Suprapubic skin (tissue), 4 donors: ENCODE data around the gene MAML2. TPM values are rescaled to one million over a fixed set of nuclear protein-coding genes. Genes with fewer than 3 reads are reported as not detected.

Experiments
- DNase-seq, 2 donors: peaks; one replicate each; pipeline ENCODE4 v3.0.0-alpha.2; 2019; ENCODE audit warnings: low spot score in 2 of 2
- H3K27ac ChIP-seq: fragments of 200-600 bp; sonication (generic); one replicate; pipeline ENCODE4 v1.5.1; 2019
- H3K27me3 ChIP-seq: fragments of 200-600 bp; sonication (generic); one replicate; pipeline ENCODE4 v1.5.1; 2019
- H3K36me3 ChIP-seq: fragments of 200-600 bp; sonication (generic); one replicate; pipeline ENCODE4 v1.5.1; 2019
- H3K4me1 ChIP-seq: fragments of 200-600 bp; sonication (generic); one replicate; pipeline ENCODE4 v1.5.1; 2019
- H3K4me3 ChIP-seq: fragments of 200-600 bp; sonication (generic); one replicate; pipeline ENCODE4 v1.5.1; 2019; ENCODE audit warnings: mild to moderate bottlenecking
- H3K9me3 ChIP-seq: fragments of 200-600 bp; sonication (generic); one replicate; pipeline ENCODE4 v1.5.1; 2019
- EP300 ChIP-seq: sonication (generic); formaldehyde crosslinking; IDR thresholded peaks from one replicate; pipeline ENCODE4 v1.6.1; 2017; ENCODE audit warnings: antibody characterized with exemption
- POLR2A ChIP-seq, 2 donors: fragments of 450-650 bp; IDR thresholded peaks; one replicate each; pipeline ENCODE4 v1.6.1; 2017; ENCODE audit warnings: antibody characterized with exemption in 2 of 2, mild to moderate bottlenecking in 2 of 2, moderate library complexity in 2 of 2
- POLR2AphosphoS5 ChIP-seq, 3 donors: sonication (generic); formaldehyde crosslinking; IDR thresholded peaks; one replicate each; pipeline ENCODE4 v1.6.1; 2017; ENCODE audit warnings: antibody characterized with exemption in 3 of 3
- WGBS: methylation state at CpG from one replicate; pipeline ENCODE4 v1.1.5; 2018; 5-methylcytosine and 5-hydroxymethylcytosine counted together
- total RNA-seq, 4 donors: library from RNA; depleted of rRNA; stranded (reverse); fragments of >200 nt; gene quantifications; one replicate each; pipeline ENCODE4 v1.1.0, GENCODE V29; 2016
- TF ChIP-seq, protein P1 (sequence below), 2 donors: fragments of 200-600 bp in 1 of 2; fragments of 450-650 bp in 1 of 2; sonication (generic) in 1 of 2; IDR thresholded peaks; one replicate each; pipeline ENCODE4 v1.5.1; 2016 to 2019; ENCODE audit warnings: antibody characterized with exemption in 2 of 2, mild to moderate bottlenecking in 1 of 2, moderate library complexity in 1 of 2

Gene MAML2
- total RNA-seq, 4 donors from 2014 or later = 24.9 to 44.4 (median 30.9) TPM

DNA sequence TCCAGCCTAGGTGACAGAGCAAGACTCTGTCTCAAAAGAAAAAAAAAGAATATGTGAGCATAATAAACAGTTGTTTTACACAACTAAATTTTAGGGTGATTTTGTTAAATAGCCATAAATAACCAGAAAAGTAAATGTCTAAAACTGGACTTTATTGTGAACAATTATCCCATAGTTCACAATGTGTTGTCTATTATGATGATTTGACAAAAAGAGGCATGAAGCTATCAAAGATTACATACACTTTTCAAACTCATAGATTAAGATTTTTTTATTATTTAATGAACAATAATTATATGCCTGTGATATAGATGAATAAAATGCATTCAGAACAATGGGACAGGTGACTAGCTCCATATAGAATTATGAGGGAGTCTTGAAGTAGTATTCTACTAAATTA, 392.1 kb downstream of the MAML2 start:
- H3K27ac ChIP-seq = no peak overlapping the region
- TF ChIP-seq, protein P1, sequence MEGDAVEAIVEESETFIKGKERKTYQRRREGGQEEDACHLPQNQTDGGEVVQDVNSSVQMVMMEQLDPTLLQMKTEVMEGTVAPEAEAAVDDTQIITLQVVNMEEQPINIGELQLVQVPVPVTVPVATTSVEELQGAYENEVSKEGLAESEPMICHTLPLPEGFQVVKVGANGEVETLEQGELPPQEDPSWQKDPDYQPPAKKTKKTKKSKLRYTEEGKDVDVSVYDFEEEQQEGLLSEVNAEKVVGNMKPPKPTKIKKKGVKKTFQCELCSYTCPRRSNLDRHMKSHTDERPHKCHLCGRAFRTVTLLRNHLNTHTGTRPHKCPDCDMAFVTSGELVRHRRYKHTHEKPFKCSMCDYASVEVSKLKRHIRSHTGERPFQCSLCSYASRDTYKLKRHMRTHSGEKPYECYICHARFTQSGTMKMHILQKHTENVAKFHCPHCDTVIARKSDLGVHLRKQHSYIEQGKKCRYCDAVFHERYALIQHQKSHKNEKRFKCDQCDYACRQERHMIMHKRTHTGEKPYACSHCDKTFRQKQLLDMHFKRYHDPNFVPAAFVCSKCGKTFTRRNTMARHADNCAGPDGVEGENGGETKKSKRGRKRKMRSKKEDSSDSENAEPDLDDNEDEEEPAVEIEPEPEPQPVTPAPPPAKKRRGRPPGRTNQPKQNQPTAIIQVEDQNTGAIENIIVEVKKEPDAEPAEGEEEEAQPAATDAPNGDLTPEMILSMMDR (IDR thresholded peaks at IDR 0.05) = no peak
- TF ChIP-seq POLR2AphosphoS5 (IDR thresholded peaks at IDR 0.05) (no peak), POLR2A (IDR thresholded peaks at IDR 0.05) (no peak), EP300 (no peak)

GRCh38 chr11:95948637-95949036, 394.4 kb downstream of the MAML2 start:
- WGBS = 91% methylated on average over 3 of the region's 3 CpGs
- no peaks in the 10 kb centered on the region for H3K4me1 ChIP-seq
- H3K27ac ChIP-seq = no peak overlapping the region
- H3K9me3 ChIP-seq = peaks cover 5% of the 10 kb centered on the region
- H3K4me3 ChIP-seq = no peak overlapping the region
- H3K27me3 ChIP-seq = no peaks in the 10 kb centered on the region
- no peaks in the 10 kb centered on the region for H3K36me3 ChIP-seq
- TF ChIP-seq, protein P1 (IDR thresholded peaks at IDR 0.05) = no peak
- TF ChIP-seq EP300 (no peak), POLR2A (IDR thresholded peaks at IDR 0.05) (no peak), POLR2AphosphoS5 (IDR thresholded peaks at IDR 0.05) (no peak)
- DNase-seq = no peak

More for the DNA sequence above, 392.1 kb downstream of the MAML2 start:
- Histone ChIP-seq H3K4me3 (no peak overlapping the region), H3K9me3 (no peaks in the 10 kb centered on the region), H3K36me3 (no peaks in the 10 kb centered on the region), H3K4me1 (no peaks in the 10 kb centered on the region), H3K27me3 (no peaks in the 10 kb centered on the region)
- DNase-seq = no peak

GRCh38 chr11:95944623-95945022, 398.4 kb downstream of the MAML2 start:
- Histone ChIP-seq H3K9me3 (peaks cover 5% of the 10 kb centered on the region), H3K27ac (no peak overlapping the region), H3K36me3 (no peaks in the 10 kb centered on the region), H3K27me3 (no peaks in the 10 kb centered on the region), H3K4me3 (no peak overlapping the region), H3K4me1 (no peaks in the 10 kb centered on the region)
- no peak for DNase-seq
- TF ChIP-seq POLR2AphosphoS5 (IDR thresholded peaks at IDR 0.05) (no peak), POLR2A (IDR thresholded peaks at IDR 0.05) (no peak), EP300 (no peak)
- TF ChIP-seq, protein P1 (IDR thresholded peaks at IDR 0.05) = no peak
- WGBS = 95% methylated on average over 4 of the region's 4 CpGs

DNA sequence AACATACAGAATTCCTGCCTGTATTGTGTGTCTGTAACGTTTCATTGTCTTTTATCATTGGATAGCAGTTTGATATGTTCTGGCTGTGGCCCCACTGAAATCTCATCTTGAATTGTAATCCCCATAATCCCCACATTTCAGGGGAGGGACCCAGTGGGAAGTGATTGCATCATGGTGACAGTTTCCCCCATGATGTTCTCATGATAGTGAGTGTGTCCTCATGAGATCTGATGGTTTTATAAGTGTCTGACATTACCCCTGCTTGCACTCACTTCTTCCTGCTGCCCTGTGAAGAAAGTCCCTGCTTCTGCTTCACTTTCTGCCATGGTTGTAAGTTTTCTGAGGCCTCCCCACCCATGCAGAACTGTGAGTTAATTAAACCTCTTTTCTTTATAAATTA, 399.4 kb downstream of the MAML2 start:
- DNase-seq = no peak
- TF ChIP-seq EP300 = no peak
- no peak for TF ChIP-seq POLR2A (IDR thresholded peaks at IDR 0.05)
- no peak for TF ChIP-seq POLR2AphosphoS5 (IDR thresholded peaks at IDR 0.05)
- H3K4me1 ChIP-seq = no peaks in the 10 kb centered on the region
- peaks cover 5% of the 10 kb centered on the region for H3K9me3 ChIP-seq
- H3K27ac ChIP-seq = no peak overlapping the region
- H3K36me3 ChIP-seq = no peaks in the 10 kb centered on the region
- WGBS = 83% methylated on average over 1 of the region's 1 CpG
- H3K27me3 ChIP-seq = no peaks in the 10 kb centered on the region
- H3K4me3 ChIP-seq = no peak overlapping the region

DNA sequence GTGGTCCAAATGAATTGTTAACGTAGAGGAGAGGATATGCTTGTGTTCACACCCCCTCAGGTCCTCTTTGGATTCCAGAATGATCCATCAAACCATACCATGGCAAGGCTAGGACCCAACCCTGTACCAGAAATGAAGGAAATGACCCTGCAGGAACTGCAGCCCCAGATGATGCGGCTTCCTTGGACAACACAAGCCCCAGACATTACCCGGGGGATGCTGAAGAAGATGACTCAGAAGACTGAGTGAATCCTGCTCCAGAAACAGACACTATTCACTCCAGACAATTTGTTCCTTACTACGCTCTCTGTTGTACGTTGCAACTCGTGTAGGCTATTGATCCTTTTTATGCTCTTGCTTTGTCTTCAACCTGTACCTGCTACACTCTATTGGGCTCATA, 403.9 kb downstream of the MAML2 start:
- H3K27ac ChIP-seq = no peak overlapping the region
- H3K27me3 ChIP-seq = no peaks in the 10 kb centered on the region
- H3K36me3 ChIP-seq = no peaks in the 10 kb centered on the region
- WGBS = 77% methylated on average over 6 of the region's 6 CpGs
- H3K9me3 ChIP-seq = no peaks in the 10 kb centered on the region
- H3K4me3 ChIP-seq = no peak overlapping the region
- no peak for DNase-seq
- H3K4me1 ChIP-seq = no peaks in the 10 kb centered on the region
- TF ChIP-seq, protein P1 (IDR thresholded peaks at IDR 0.05) = no peak
- TF ChIP-seq EP300 (no peak), POLR2AphosphoS5 (IDR thresholded peaks at IDR 0.05) (no peak), POLR2A (IDR thresholded peaks at IDR 0.05) (no peak)

GRCh38 chr11:95937358-95937757, 405.6 kb downstream of the MAML2 start:
- H3K9me3 ChIP-seq = peaks cover 4% of the 10 kb centered on the region

More at GRCh38 chr11:95937358-95937757, 405.6 kb downstream of the MAML2 start:
- H3K27ac ChIP-seq = no peak overlapping the region
- no peaks in the 10 kb centered on the region for H3K4me1 ChIP-seq
- no peaks in the 10 kb centered on the region for H3K27me3 ChIP-seq
- no peak for TF ChIP-seq POLR2A (IDR thresholded peaks at IDR 0.05)
- TF ChIP-seq POLR2AphosphoS5 (IDR thresholded peaks at IDR 0.05) = no peak
- TF ChIP-seq, protein P1 (IDR thresholded peaks at IDR 0.05) = no peak
- no peak for TF ChIP-seq EP300
- H3K36me3 ChIP-seq = no peaks in the 10 kb centered on the region
- no peak for DNase-seq
- H3K4me3 ChIP-seq = no peak overlapping the region
